ENCODE measurements around the gene ELFN2. TPM values are rescaled to one million over a fixed set of nuclear protein-coding genes. Genes with fewer than 3 reads are reported as not detected.

Gene ELFN2
- total RNA-seq, 3 donors from 2014 or later, result not detected

- Histone ChIP-seq H3K27me3 (peaks cover 0 to 5% of the 10 kb centered on the region in 2 donors), H3K4me3 (no peak overlapping the region), H3K9me3 (no peaks in the 10 kb centered on the region), H3K36me3 (no peaks in the 10 kb centered on the region), H3K27ac (no peak overlapping the region), H3K4me1 (no peaks in the 10 kb centered on the region)
- TF ChIP-seq CTCF (IDR thresholded peaks at IDR 0.05) (no peak), POLR2A (IDR thresholded peaks at IDR 0.05) (no peak), POLR2AphosphoS5 (IDR thresholded peaks at IDR 0.05) (no peak)
- intact Hi-C loops (cut with DNase I; ENCODE audit: low total_unique reads), result no loop called here
- no peak for DNase-seq (ENCODE audit: low spot score in 2 of 2)
These were observed 68.9 kb downstream of the ELFN2 start for GRCh38 chr22:37358386-37358785.

- Histone ChIP-seq H3K27me3 (peaks cover 0 to 5% of the 10 kb centered on the region in 2 donors), H3K9me3 (no peaks in the 10 kb centered on the region), H3K4me1 (no peaks in the 10 kb centered on the region), H3K36me3 (no peaks in the 10 kb centered on the region), H3K4me3 (no peak overlapping the region), H3K27ac (no peak overlapping the region)
- intact Hi-C loops (cut with DNase I; ENCODE audit: low total_unique reads), result no loop called here
- DNase-seq (ENCODE audit: low spot score in 2 of 2), result no peak
- TF ChIP-seq POLR2A (IDR thresholded peaks at IDR 0.05), result no peak
- TF ChIP-seq POLR2AphosphoS5 (IDR thresholded peaks at IDR 0.05), result no peak
- TF ChIP-seq CTCF (IDR thresholded peaks at IDR 0.05), result no peak
These were observed 69.7 kb downstream of the ELFN2 start for GRCh38 chr22:37357446-37358075.

- DNase-seq (ENCODE audit: low spot score in 2 of 2), result no peak
- no peak for TF ChIP-seq CTCF (IDR thresholded peaks at IDR 0.05)
- TF ChIP-seq POLR2AphosphoS5 (IDR thresholded peaks at IDR 0.05), result no peak
- Histone ChIP-seq H3K36me3 (no peaks in the 10 kb centered on the region), H3K4me1 (no peaks in the 10 kb centered on the region), H3K27ac (no peak overlapping the region), H3K27me3 (peaks cover 0 to 5% of the 10 kb centered on the region in 2 donors), H3K9me3 (no peaks in the 10 kb centered on the region), H3K4me3 (no peak overlapping the region)
- intact Hi-C loops (cut with DNase I; ENCODE audit: low total_unique reads), result no loop called here
These were observed 70.4 kb downstream of the ELFN2 start for GRCh38 chr22:37356922-37357321.

GRCh38 chr22:37355174-37355573 is 72.1 kb downstream of the ELFN2 start:
- intact Hi-C loops (cut with DNase I; ENCODE audit: low total_unique reads), result no loop called here
- H3K27me3 ChIP-seq, result peaks cover 0 to 5% of the 10 kb centered on the region in 2 donors

More at GRCh38 chr22:37355174-37355573, 72.1 kb downstream of the ELFN2 start:
- no peak for DNase-seq (ENCODE audit: low spot score in 2 of 2)
- Histone ChIP-seq H3K27ac (no peak overlapping the region), H3K4me3 (no peak overlapping the region), H3K36me3 (no peaks in the 10 kb centered on the region), H3K4me1 (no peaks in the 10 kb centered on the region), H3K9me3 (no peaks in the 10 kb centered on the region)
- TF ChIP-seq POLR2A (IDR thresholded peaks at IDR 0.05) (no peak), POLR2AphosphoS5 (IDR thresholded peaks at IDR 0.05) (no peak), CTCF (IDR thresholded peaks at IDR 0.05) (no peak)

Measured in breast epithelium (tissue), 4 donors.